ENCODE data around the gene KIF26A.

Gene KIF26A

DNA sequence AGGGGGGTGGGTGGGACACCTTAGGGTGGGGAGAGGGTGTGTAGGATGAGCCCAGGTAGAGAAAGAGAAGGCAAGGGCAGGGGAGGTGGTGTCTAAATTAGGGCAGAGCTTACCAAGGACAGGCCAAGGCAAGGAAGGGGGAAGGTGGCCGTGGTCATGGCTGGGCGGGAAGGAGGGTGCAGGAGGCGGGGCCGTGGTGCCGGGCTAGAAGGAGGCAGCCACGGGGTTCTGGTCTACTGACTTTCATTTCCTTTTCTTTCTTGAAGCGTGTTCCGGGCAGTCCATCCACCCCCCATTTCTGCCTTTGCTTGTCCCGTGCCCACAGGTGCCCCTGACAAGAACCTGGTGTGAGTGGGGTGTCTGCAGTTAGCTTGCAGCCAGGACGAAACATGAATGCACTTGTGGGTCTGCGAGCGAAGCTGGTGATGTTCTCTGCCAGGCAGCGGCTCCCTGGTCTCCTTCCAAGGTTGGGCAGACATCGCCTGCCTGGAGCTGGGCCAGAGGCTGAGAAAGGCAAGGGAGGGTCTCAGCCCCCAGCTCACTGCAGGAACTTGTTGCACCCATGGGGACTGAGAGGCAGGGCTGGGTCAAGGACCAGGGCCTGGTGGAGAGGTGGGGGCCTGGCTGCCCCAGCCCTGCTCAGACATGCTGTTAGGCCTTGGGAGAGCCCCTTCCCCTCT is 58.2 kb downstream of the KIF26A start:
- no peak for DNase-seq (ENCODE audit: low read depth)
- no peak for TF ChIP-seq CTCF (IDR thresholded peaks at IDR 0.05; ENCODE audit: low read depth, low read length, missing control alignments)
- H3K4me3 ChIP-seq (ENCODE audit: low read depth, low read length), result no peak overlapping the region

DNA sequence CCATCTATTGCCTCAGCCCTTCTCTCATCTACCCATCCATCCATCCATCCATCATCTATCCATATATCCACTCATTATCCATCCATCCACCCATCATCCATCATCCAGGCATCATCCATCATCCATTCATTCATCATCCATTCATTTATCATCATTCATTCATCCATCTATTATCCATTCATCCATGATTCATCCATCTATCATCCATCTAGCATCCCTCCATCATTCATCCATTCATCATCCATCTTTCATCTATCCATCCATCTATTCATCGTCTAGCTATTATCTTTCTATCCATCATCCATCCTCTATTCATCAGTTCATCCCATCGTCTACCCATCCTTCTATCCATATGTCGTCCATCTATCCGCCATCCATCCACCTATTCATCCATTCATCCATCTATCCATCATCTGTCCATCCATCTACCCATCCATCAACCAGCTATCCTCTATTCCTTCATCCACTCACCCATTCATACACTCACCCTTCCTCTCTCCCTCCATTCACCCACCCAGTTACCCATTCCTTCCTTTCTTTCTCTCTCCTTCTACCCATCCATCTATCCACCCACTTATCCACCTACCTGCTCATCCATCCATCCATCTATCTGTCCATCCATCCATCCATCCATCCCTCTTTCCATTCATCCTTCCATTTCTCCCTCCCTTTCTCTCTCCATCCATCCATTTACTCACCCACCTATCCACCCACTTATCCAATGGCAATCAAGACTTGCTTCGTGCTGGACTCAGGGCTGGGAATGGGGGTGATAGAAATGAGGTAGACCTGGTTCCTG is 59.3 kb downstream of the KIF26A start:
- DNase-seq (ENCODE audit: low read depth), result no peak
- no peak overlapping the region for H3K4me3 ChIP-seq (ENCODE audit: low read depth, low read length)
- TF ChIP-seq CTCF (IDR thresholded peaks at IDR 0.05; ENCODE audit: low read depth, low read length, missing control alignments), result no peak

DNA sequence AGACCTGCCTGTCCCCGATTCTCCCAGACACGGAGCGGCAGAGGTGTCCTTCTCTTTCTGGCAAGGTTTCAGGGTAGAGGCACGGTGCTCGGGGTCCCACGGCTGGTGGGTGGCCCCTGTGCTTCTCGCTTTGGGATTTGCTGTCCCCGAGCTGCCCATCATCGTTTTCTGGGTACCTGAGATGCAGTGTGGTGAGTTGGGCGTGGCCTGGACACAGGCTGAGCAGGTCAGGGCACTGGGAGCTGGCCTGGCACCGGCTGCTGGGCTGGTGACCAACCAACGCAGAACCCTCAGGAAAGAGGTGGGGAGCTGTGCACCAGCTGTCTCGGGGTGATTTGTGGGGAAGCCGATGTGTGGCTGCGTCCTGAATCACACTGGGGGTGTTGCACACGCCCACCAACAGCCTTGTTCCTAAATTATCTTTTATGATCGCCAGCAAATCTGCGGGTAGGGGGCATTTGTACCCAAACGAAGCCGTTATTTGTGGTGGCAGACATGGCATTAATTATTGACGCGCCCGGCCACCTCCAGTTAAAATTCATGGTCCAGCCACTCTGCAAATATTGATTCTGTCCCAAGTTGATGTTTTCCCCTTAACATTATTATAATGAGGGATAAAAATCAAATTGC is 61.0 kb downstream of the KIF26A start:
- no peak for DNase-seq (ENCODE audit: low read depth)
- no peak for TF ChIP-seq CTCF (IDR thresholded peaks at IDR 0.05; ENCODE audit: low read depth, low read length, missing control alignments)
- no peak overlapping the region for H3K4me3 ChIP-seq (ENCODE audit: low read depth, low read length)

DNA sequence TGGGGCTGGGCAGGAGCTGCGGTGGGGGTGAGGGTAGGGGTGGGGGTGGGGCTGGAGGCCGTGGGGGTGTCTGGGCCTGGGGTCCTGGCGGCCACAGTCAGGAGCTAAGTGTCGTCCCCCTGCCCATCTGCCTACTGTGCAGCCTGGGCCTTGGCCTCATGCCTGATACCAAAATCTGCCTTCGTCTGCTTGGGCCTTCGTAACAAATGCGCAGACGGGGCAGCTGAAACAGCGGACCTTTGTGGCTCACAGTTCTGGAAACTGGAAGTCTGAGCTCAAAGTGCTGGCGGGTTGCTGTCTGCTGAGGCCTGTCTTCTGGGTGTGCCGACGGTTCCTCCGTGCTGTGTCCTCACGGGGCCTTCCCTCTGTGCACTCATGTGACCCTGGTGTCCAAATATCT is 61.7 kb downstream of the KIF26A start:
- DNase-seq (ENCODE audit: low read depth), result no peak
- H3K4me3 ChIP-seq (ENCODE audit: low read depth, low read length), result no peak overlapping the region
- TF ChIP-seq CTCF (IDR thresholded peaks at IDR 0.05; ENCODE audit: low read depth, low read length, missing control alignments), result no peak

GRCh38 chr14:104200591-104200990 is 62.2 kb downstream of the KIF26A start:
- no peak for DNase-seq (ENCODE audit: low read depth)
- no peak overlapping the region for H3K4me3 ChIP-seq (ENCODE audit: low read depth, low read length)
- no peak for TF ChIP-seq CTCF (IDR thresholded peaks at IDR 0.05; ENCODE audit: low read depth, low read length, missing control alignments)

- no peak for DNase-seq (ENCODE audit: low read depth)
- TF ChIP-seq CTCF (IDR thresholded peaks at IDR 0.05; ENCODE audit: low read depth, low read length, missing control alignments), result no peak
- no peak overlapping the region for H3K4me3 ChIP-seq (ENCODE audit: low read depth, low read length)
Measured at GRCh38 chr14:104201063-104201462, 62.7 kb downstream of the KIF26A start.
